HTERT RPE-1 (cell line): ENCODE data around the gene ISG15.

Experiments used
- in situ Hi-C: fragments of 300-500 bp; cut with MboI; formaldehyde crosslinking; loops from 4 replicates; pipeline ENCODE4 v1.14.3; 2020; ENCODE audit warnings: low sequenced_read_pairs

Gene ISG15

DNA sequence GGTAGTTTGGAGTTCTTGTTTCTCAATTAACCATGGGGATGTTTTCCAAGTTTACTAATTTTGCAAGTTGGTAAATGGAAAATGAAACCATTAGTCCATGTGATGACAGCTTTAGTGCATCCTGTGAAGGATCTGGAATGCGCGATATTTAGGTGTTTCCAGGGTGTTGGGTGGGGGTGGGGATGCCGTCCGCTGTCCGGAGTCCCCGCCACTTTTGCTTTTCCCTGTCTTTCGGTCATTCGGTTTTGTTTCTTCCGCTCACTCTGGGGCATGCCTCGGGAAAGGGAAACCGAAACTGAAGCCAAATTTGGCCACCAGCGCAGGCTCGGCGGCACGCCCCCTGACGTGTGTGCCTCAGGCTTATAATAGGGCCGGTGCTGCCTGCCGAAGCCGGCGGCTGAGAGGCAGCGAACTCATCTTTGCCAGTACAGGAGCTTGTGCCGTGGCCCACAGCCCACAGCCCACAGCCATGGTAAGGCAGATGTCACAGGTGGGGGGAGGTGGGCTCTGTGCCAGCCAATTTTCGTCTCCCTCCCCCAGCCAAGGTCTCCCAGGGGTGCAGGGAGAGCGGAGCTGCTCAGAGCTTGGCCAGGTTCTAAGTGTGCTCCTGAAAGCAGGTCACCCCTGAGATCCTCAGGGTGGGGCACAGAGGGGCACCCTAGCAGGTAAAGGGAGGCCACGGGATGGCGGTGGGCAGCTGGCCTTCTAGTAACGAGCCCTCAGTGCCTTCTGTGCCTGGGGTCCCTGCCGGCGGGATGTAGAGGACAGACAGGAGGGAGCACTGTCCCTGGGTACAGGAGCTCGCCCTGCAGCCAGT lies at the start of gene ISG15:
Gene ISG15 (plus strand): TSS at position 393 of the 817 bp plus-strand sequence. CDS start 77 bp downstream, at position 470.
- in situ Hi-C loops, result no loop called here

DNA sequence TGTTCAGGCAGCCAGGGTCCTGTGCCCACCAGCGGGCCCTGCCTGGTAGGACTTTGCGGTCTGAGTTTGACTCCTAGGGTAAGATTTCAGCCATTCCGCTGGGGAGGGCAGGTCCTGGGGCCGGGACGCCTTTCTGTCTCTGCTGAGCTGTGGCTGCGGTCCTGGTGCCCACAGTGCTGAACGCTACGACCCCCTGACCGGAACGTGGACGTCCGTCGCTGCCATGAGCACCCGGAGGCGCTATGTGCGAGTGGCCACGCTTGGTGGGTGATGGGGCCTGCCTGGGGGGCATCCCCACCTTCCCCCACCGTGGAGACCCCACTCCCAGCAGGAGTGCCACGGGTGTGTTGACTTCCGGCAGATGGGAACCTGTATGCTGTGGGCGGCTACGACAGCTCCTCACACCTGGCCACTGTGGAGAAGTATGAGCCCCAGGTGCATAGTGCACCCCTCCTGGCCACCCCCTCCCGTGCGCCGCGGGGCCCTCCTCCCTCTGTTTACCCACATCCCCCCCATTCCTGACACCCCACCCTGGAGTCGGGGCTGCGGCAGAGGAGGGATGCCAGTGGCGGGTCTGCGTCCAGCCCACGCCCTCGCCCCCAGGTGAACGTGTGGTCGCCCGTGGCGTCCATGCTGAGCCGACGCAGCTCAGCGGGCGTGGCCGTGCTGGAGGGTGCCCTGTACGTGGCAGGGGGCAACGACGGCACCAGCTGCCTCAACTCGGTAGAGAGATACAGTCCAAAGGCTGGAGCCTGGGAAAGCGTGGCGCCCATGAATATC lies 49.4 kb upstream of the ISG15 start:
- in situ Hi-C loops, result no loop called here

- in situ Hi-C loops, result no loop called here
Measured at GRCh38 chr1:964691-965525, 48.4 kb upstream of the ISG15 start.

GRCh38 chr1:965526-966134 lies 47.7 kb upstream of the ISG15 start:
- in situ Hi-C loops, result no loop called here

DNA sequence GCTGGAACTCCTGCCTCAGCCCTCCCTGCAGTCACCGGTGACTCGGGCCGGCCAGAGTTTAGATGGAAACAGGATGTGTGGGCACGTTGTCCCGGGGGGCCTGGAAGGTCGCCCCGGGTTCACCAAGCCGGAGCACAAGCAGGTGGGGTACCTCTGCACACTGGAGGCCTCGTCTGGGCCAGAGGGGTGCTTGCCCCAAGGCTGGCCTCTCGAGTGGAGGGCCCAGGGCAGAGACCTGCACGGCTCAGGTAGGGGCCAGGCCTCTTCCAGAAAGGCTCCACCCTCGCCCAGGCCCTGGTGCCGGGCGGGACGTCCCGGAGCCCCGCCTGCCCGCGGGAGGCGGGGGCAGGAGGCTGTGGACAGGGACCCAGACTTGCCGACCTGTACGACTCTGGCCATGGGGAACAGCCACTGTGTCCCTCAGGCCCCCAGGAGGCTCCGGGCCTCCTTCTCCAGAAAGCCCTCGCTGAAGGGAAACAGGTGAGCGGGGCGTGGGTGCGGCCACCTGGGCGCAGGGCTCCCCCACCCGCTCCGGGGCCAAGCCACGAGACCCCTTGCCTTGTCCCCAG lies 47.1 kb upstream of the ISG15 start, which contains the start of gene PLEKHN1:
Gene PLEKHN1 (plus strand): TSS at position 348 of the 569 bp plus-strand sequence. CDS start 50 bp downstream, at position 398.
- in situ Hi-C loops, result no loop called here

GRCh38 chr1:966704-967300 lies 46.5 kb upstream of the ISG15 start:
- in situ Hi-C loops, result no loop called here

DNA sequence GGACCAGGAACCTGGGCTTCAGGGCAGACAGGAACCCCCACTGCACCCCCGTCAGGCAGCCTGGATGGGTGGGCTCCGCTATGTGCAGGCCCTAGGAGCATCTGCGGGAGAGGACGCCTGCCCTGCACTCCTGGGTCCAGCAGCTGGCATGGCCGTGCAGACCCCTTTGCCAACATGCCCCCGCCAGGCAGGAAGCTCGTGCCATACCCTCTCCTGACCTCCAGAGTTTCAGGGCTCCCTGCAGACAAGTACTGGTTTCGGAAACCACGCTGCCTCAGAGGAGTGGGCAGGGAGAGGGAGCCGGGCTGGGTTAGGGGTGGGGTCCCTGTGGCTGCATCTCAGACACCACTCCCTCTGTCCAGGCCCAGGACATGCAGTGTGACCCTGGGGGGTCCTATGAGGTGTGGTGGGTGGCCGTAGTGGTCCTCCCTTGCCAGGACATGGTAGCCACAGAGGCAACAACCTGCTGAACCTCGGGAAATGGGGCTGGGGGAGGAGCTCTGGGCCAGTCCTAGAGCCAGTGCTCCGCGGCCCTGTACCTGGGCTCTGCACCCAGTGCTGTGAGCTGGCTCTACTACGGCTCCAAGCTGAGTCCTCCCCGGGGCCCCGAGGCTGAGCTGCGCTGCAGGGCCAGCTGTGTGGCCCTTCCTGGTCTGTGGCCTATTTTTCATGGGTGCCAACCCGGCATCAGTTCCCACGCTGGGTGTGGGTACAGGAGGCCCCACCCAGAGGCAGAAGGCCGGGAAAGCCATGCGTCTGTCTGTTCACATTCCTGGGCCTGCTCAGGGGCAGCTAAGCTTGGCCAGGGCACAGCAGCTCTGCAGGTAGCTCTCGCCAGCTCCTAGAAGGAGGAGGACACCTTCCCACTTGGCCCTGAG lies 45.6 kb upstream of the ISG15 start:
- in situ Hi-C loops, result no loop called here

GRCh38 chr1:969260-969855 lies 43.9 kb upstream of the ISG15 start:
- in situ Hi-C loops, result no loop called here

DNA sequence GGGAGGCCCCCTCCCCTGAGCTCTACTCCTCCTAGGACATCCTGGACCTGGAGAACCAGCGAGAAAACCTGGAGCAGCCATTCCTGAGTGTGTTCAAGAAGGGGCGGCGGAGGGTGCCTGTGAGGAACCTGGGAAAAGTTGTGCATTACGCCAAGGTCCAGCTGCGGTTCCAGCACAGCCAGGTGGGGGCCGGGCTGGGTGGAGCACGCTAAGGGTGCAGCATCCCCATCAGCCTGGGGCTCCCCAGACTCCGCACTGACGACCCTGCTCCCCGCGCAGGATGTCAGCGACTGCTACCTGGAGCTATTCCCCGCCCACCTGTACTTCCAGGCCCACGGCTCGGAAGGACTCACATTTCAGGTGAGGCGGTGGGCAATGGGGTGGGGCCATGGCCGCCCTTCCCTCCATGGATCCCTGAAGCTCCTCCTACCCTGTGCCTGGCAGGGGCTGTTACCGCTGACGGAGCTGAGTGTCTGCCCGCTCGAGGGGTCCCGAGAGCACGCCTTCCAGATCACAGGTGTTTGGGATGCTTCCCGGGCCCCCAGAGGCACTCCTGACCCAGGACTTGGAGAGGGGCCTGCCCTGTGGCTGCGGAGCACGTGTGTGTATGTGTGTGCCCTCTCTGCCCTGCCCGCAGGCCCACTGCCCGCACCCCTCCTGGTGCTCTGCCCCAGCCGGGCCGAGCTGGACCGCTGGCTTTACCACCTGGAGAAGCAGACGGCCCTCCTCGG lies 42.9 kb upstream of the ISG15 start:
- in situ Hi-C loops, result no loop called here

DNA sequence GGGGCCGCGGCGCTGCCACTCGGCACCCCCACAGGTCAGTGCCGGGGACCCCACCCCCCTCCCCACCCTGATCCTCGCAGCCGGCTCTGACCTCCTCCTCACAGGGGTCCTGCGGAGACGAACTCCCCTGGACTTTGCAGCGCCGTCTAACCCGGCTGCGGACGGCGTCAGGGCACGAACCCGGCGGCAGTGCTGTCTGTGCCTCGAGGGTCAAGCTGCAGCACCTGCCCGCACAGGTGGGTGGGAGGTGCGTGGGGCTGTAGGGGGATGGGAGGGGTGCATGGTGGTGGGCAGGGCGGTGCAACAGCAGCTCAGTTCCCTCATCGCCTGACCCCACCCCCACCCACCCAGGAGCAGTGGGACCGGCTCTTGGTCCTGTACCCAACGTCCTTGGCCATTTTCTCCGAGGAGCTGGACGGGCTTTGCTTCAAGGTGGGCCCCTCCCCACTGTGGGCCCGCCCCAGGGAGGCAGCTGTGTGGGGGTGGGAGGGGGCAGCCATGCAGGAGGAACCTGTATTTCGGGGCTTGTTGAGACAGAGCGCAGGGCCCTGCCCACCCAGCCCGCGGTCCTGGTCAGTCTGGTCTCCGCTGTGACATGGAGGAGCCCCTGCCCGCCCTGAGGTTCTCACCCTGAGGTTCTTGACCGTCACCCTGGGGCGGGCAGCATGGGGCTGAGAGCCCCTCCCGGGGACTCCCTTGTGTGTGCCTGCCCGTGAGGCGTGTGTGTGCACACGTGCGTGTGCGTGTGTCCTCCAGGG lies 42.1 kb upstream of the ISG15 start:
- in situ Hi-C loops, result no loop called here

DNA sequence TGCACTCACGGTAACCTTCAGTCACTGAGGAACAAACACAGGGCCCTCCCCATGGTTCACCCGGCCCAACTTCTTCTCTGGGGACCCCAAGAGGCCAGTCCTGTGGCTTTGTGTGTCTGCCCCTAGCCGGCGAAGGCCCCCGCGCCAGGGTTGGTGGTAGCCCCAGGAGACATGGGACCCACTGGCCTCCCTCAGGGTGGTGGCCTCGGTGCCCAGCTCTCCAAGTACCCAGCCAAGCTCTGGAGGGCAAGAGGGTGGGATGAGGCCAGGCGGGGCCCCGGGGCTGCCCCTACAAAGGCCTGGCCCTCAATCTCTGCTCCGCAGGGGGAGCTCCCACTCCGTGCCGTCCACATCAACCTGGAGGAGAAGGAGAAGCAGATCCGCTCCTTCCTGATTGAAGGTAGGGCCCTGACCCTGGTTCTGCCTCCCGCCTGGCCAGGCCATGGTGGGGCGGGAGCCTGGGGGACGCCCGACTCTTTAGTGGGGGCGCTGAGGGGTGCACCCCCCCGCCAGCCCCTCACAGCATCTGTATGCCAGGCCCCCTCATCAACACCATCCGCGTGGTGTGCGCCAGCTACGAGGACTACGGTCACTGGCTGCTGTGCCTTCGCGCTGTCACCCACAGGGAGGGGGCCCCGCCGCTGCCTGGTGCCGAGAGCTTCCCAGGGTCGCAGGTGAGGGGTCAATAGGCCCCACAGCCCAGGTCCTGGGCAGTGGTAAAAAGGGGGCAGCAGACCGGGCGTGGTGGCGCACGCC lies 41.4 kb upstream of the ISG15 start:
- in situ Hi-C loops, result no loop called here

DNA sequence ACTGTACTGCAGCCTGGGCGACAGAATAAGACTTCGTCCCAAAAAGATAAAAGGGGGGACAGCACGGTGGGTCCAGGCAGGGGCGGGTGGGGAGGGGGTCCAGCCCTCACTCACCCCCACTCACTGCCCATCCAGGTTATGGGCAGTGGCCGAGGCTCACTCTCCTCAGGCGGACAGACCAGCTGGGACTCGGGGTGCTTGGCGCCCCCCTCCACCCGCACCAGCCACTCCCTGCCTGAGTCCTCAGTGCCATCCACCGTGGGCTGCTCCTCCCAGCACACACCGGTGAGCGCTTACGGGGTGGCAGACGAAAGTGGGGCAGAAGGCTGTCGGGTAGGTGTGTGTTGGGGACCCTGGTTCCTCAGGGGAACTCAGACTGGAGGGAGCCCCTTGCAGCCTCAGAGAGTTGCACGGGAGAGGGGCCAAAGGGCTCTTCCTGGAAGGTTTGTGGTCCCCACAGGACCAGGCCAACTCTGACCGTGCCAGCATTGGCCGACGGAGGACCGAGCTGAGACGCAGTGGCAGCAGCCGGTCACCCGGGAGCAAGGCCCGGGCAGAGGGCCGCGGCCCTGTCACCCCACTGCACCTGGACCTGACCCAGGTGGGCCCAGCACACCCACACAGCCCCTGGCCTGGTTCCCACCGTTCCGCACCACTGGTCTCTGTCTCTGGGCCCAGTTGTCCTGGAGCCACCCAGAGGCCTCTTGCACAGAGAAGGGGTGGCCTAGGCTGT lies 40.4 kb upstream of the ISG15 start:
- in situ Hi-C loops, result no loop called here

DNA sequence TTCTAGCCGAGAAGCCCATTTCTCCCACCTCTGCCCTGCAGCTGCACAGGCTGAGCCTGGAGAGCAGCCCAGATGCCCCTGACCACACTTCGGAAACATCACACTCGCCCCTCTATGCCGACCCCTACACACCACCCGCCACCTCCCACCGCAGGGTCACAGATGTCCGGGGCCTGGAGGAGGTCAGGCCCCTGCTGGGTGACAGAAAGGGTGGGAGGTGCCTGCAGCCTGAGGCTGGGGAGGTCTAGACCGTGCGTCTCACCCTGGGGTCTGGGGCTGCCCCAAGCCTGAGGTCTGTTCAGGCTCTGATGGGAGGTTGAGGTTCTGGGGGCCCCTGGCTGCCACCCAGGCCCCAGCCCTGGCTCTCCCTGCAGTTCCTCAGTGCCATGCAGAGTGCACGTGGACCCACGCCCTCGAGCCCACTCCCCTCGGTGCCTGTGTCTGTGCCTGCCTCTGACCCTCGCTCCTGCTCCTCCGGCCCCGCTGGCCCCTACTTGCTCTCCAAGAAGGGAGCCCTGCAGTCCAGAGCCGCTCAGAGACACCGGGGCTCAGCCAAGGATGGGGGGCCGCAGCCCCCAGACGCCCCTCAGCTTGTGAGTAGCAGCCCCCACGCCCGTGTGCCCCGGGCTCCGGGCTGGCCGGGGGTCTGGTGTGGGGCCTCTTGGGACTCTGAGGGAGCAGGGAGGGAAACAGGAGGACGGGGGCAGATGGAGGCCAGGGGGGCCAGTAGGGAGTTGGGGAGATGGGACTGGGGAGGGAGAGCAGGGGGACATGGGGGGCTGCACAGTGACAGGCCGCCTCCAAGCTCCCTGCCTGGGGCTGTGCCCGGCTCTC lies 39.6 kb upstream of the ISG15 start:
- in situ Hi-C loops, result no loop called here

GRCh38 chr1:974293-974640 lies 39.0 kb upstream of the ISG15 start:
- in situ Hi-C loops, result no loop called here

DNA sequence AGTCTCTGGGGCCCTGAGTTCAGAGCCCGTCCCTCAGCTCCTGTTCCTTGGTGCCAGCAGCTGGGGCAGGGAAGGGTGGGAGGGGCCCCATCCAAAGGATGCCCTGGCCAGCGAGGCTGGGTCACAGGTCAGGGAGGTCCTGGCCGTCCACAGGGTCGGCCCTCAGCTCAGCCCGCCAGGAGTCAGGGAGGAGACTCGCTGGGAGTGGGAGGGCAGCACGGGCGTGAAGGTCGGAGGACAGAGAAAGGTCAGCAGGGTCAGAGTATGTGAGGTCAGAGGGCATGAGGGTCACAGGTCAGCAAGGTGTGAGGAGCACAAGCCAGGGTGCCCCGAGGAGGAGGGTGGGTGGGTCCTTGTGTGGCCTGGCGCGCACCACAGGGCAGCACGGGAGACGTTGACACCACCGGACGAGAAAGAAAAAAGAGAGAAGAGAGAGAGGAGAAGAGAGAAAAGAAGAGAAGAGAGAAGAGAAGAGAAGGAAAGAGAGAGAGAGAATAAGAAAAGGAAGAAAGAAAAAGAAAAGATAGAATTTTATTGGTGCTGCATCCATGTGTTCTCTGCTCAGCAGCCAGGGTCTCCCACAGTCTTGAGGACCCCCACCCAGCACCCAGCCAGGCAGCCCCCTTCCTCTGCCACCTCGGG lies 38.5 kb upstream of the ISG15 start:
- in situ Hi-C loops, result no loop called here
